Activated T-cell treated with anti-CD3 and anti-CD28 coated beads for 48 hours (primary cell): ENCODE measurements around the gene AGAP1.
"Not testable (repeated sequence)": the region's sequence is repeated elsewhere in the genome, so short reads cannot be mapped to it uniquely, and the experiment has no call there.

Source experiments
- DNase-seq: peaks from one replicate; pipeline ENCODE4 v3.0.0-alpha.2; 2020; ENCODE audit warnings: low read depth

Gene AGAP1

GRCh38 chr2:235737840-235738239 lies 244.0 kb downstream of the AGAP1 start:
- DNase-seq: no peak

GRCh38 chr2:235739704-235740415 lies 246.0 kb downstream of the AGAP1 start:
- DNase-seq: no peak

- no peak for DNase-seq
Observed at GRCh38 chr2:235740821-235741220, 247.0 kb downstream of the AGAP1 start.

GRCh38 chr2:235744161-235744560 lies 250.3 kb downstream of the AGAP1 start:
- DNase-seq: no peak

GRCh38 chr2:235745597-235745996 lies 251.8 kb downstream of the AGAP1 start:
- DNase-seq: no peak

GRCh38 chr2:235746257-235746934 lies 252.6 kb downstream of the AGAP1 start:
- DNase-seq: peak; percentile 27

GRCh38 chr2:235747001-235747785 lies 253.3 kb downstream of the AGAP1 start:
- no peak for DNase-seq

GRCh38 chr2:235747786-235748091 lies 253.9 kb downstream of the AGAP1 start:
- DNase-seq: no peak

GRCh38 chr2:235749121-235749770 lies 255.4 kb downstream of the AGAP1 start:
- DNase-seq: no peak

GRCh38 chr2:235749771-235750160 lies 255.9 kb downstream of the AGAP1 start:
- DNase-seq: no peak

- no peak for DNase-seq
Observed at GRCh38 chr2:235752846-235753245, 259.0 kb downstream of the AGAP1 start.

- no peak for DNase-seq
Observed at GRCh38 chr2:235754357-235755207, 260.7 kb downstream of the AGAP1 start.

GRCh38 chr2:235756491-235756890 lies 262.6 kb downstream of the AGAP1 start:
- no peak for DNase-seq

GRCh38 chr2:235757212-235757611 lies 263.4 kb downstream of the AGAP1 start:
- no peak for DNase-seq

GRCh38 chr2:235757640-235758039 lies 263.8 kb downstream of the AGAP1 start:
- DNase-seq: no peak

- no peak for DNase-seq
Observed at GRCh38 chr2:235762832-235763598, 269.2 kb downstream of the AGAP1 start.

GRCh38 chr2:235763816-235764215 lies 270.0 kb downstream of the AGAP1 start:
- no peak for DNase-seq

GRCh38 chr2:235764478-235764877 lies 270.6 kb downstream of the AGAP1 start:
- not testable (repeated sequence) for DNase-seq

GRCh38 chr2:235765181-235765820 lies 271.5 kb downstream of the AGAP1 start:
- DNase-seq: no peak

- DNase-seq: peak; percentile 7
Observed at GRCh38 chr2:235766278-235766677, 272.4 kb downstream of the AGAP1 start.
